Inflammatory macrophage treated with lipopolysaccharide for 1 hour (primary cell): ENCODE measurements around the gene MAPK8IP3.

ENCODE experiments used
- DNase-seq, 2 donors: peaks; one replicate each; pipeline ENCODE4 v3.0.0-alpha.2; 2020 to 2022

The MAPK8IP3 gene

DNA sequence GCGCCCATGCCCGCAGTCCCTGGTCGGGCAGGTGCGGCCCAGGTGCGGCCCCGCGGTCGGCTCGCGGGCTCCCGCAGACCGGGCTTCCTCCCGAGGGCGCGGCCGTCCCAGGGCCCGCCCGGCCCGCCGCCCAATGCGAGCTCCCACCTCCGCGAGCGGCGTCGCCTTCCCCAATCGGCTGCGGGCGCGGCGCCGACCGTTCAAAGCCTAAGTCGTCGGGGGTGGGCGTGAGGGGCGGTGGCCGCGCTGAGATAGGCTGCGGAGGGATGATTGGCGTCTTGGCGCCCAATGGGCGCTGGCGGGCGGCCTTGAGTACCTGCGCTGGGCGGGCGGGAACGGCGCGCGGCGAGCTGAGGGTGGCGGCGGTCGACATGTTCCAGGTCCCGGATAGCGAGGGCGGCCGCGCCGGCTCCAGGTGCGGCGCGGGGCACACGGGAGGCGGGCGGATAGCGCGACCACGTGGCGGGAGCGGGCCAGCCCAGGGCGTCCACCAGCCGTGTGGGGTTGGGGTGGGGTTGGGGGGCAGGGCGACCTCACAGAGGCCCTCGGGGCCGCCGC is 28.0 kb upstream of the MAPK8IP3 start, which contains the start of gene JPT2:
JPT2 (plus strand) TSS at position 338 of the 558 bp plus-strand sequence; CDS start at position 372, 34 bp downstream.
- DNase-seq, result peak; percentile 97

DNA sequence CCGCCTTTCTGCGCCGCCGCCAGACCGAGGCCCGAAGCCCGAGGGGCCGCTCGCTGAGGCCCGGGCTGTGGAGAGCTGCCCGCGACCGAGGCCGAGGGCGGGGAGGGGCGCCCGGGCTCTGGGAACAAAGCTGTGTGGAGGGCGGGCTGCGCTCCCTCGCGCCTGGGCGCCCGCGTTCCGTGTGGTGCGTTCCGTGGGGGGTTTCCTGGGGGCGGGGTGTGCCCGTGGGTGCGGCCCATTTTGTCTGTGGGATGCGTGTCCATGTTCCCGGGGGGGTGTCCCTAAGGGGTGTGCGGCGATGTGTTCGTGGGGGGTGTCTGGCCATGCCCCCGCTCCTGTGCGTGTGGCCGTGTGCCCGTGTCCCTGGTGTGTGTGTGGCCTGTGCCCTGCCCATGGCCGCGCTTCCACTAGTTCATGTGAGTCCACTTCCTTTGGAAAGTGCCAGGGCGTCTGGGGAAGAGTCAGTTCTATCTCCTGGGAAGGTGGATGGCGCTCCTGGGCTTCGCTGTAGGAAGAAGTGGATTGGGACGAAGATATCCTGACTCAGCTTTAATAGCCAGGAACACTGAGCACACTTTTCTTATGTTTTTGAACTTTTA is 27.4 kb upstream of the MAPK8IP3 start:
- DNase-seq, result peak; percentile 28 to 41

DNA sequence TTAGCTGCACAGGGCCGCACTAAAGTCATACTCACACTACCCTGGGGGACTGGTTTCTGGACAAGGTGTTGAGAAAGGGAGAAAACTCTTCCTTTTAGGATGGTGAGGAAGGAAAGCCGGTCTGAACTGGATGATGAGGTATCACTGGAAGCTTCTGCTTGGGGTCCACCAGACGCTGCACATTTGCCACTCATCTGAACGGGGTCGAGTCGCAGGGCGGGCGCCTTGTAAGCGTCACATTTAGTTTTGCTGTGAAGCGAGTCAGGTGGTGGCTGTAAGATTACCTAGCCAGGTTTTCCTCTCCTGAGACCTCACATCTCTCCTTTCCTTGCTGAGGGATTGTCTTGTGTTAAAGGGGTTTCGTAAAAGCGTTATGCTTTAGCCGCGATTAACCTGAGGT is 25.6 kb upstream of the MAPK8IP3 start:
- DNase-seq, result no peak

DNA sequence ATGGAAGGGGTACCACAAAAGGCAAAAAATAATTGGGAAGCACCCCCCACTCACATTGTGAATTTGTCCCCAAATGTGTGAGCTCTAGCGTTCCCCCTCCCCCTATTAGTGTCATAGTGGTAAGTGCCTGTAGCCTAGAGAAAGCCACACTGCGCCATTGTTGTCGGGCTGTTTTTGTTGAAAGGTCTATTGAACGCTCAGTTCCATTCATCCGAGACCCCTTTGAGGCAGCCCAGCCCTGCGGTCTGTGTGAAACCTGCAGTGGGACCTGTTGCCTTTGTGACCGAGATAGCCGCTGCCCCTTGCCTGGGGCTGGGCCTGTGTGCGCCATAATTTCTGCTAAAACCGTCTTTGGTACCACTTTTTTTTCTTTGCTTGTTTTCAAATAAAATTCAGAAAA is 25.0 kb upstream of the MAPK8IP3 start:
- no peak for DNase-seq

GRCh38 chr16:1687427-1688316 is 18.3 kb upstream of the MAPK8IP3 start:
- DNase-seq, result no peak

GRCh38 chr16:1688807-1689560 is 17.0 kb upstream of the MAPK8IP3 start:
- DNase-seq, result no peak

- DNase-seq, result no peak
These were observed 16.1 kb upstream of the MAPK8IP3 start for GRCh38 chr16:1689853-1690252.

DNA sequence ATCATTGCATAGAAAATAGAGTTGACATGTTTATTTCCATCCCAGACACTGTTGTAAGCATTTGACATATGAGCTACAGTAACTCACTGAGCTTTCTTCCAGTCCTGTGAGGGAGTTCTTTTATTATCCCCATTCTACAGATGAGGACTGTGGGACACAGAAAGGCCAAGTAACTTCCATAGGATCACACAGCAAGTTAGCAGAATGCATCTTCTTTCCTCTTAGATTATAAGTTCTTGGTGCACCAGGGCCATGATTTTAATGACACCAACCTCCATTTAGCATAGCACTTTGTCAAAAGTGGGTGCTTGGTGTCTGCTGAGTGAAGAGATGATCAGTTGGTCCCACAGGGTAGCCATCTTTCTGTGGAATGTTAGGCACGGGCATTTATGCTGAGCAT is 15.2 kb upstream of the MAPK8IP3 start:
- DNase-seq, result no peak

- no peak for DNase-seq
These were observed 14.7 kb upstream of the MAPK8IP3 start for GRCh38 chr16:1691276-1691675.

GRCh38 chr16:1691956-1692355 is 14.0 kb upstream of the MAPK8IP3 start:
- DNase-seq, result peak; percentile 43 to 58

GRCh38 chr16:1696863-1697262 is 9.1 kb upstream of the MAPK8IP3 start:
- DNase-seq, result no peak

- no peak for DNase-seq
These were observed 7.3 kb upstream of the MAPK8IP3 start for GRCh38 chr16:1698680-1699079.

- DNase-seq, result no peak
These were observed 5.7 kb upstream of the MAPK8IP3 start for GRCh38 chr16:1700246-1700645.

GRCh38 chr16:1701216-1701878 is 4.6 kb upstream of the MAPK8IP3 start:
- no peak for DNase-seq

- DNase-seq, result peak in 1 of 2 donors; percentile 7
These were observed 689 bp upstream of the MAPK8IP3 start for GRCh38 chr16:1705324-1705687.

- DNase-seq, result peak in 1 of 2 donors; percentile 13
These were observed 594 bp downstream of the MAPK8IP3 start for GRCh38 chr16:1706386-1707192.

DNA sequence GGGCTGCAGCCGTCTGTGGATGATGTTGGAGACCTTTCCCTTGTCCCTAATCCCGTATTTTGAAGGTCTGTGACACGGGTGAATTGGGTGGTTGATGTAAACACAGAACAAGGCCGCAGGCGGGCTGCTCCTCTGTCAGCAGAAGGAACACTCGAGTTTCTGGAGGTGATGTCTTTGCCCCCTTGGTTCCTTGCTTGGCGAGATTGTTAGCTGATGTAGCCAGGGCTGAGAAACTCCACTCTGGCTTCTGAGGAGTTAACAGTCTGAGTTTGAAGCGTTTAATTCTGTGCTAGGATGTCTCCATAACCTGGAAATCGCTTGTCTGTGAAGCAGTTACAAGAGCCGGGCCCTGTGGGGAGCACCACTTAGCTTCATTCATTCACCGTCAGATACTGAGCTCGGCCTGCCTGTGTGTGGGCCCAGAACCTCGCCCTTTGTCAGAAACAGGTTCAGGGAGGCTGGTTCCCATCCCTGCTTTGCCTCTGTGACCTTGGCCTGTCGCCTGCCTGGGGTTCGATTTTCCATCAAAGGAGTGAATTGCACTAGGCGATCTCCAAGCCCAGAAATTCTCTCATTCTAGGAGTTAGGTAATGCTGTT is 1.3 kb downstream of the MAPK8IP3 start:
- DNase-seq, result peak in 1 of 2 donors; percentile 12

DNA sequence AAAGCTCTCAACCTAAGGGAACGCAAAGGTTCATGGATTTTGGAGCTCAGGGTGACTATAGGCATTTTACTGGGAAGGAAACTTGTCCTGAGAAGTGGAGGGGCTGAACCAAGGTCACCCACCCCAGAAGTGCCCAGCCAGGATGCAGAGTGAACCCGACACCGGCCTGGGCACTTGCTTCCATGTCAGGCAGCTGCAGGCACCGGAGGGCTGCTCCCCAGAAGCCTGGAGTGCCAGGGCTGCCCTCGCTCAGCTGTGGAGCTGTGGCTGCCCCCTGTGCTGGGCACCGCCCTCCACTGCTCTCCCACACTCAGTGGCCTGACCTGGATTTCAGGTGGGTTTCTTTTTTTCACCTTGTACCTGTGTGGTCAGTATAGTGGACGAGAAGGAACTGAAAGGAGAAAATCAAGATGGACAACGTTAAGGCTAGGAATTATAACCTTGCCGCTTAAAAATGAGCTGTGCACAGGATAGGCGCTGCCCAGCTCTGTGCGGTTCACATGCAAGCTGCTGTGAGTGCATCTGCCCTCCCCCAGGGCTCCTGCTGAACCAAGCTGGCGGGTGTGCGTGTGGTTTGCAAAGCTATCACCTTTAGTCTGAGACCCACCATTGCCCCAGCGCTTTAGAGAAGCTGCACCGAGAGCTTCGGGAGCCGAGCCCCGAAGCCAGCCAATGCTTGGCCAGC is 2.2 kb downstream of the MAPK8IP3 start:
- DNase-seq, result no peak

- no peak for DNase-seq
These were observed 2.8 kb downstream of the MAPK8IP3 start for GRCh38 chr16:1708768-1709180.

- no peak for DNase-seq
These were observed 3.4 kb downstream of the MAPK8IP3 start for GRCh38 chr16:1709356-1709755.
